Parathyroid adenoma (tissue), 2 donors: Measurements from ENCODE around the gene SPECC1.

Source experiments
- H2AFZ ChIP-seq: fragments of 300-600 bp; sonication (generic); one replicate; pipeline ENCODE4 v1.7.0; 2017; ENCODE audit warnings: antibody characterized with exemption, mild to moderate bottlenecking
- H3K27ac ChIP-seq: fragments of 300-600 bp; sonication (generic); one replicate; pipeline ENCODE4 v1.7.0; 2017
- H3K27me3 ChIP-seq: fragments of 300-600 bp; sonication (generic); one replicate; pipeline ENCODE4 v1.7.0; 2017; ENCODE audit warnings: low read length; ENCODE audit not compliant: control insufficient read depth, insufficient read depth
- H3K36me3 ChIP-seq: fragments of 300-600 bp; sonication (generic); one replicate; pipeline ENCODE4 v1.7.0; 2017; ENCODE audit warnings: low read length; ENCODE audit not compliant: control insufficient read depth, insufficient read depth
- H3K4me1 ChIP-seq: fragments of 300-600 bp; sonication (generic); one replicate; pipeline ENCODE4 v1.7.0; 2017; ENCODE audit warnings: control low read depth
- H3K4me2 ChIP-seq: fragments of 300-600 bp; sonication (generic); one replicate; pipeline ENCODE4 v1.7.0; 2017; ENCODE audit warnings: low read length
- H3K4me3 ChIP-seq: fragments of 300-600 bp; sonication (generic); one replicate; pipeline ENCODE4 v1.7.0; 2017; ENCODE audit warnings: low read depth, low read length
- H3K79me2 ChIP-seq: fragments of 300-600 bp; sonication (generic); one replicate; pipeline ENCODE4 v1.7.0; 2017; ENCODE audit warnings: control low read depth
- H3K9ac ChIP-seq: fragments of 300-600 bp; sonication (generic); one replicate; pipeline ENCODE4 v1.7.0; 2017; ENCODE audit warnings: mild to moderate bottlenecking
- H3K9me3 ChIP-seq: fragments of 300-600 bp; sonication (generic); one replicate; pipeline ENCODE4 v1.7.0; 2017; ENCODE audit warnings: low read length; ENCODE audit not compliant: control insufficient read depth
- CTCF ChIP-seq: fragments of 300-600 bp; sonication (generic); IDR thresholded peaks from one replicate; pipeline ENCODE4 v1.7.0; 2017; ENCODE audit warnings: antibody characterized with exemption, mild to moderate bottlenecking
- donor health status: primary hyperparathyroidism.

SPECC1 gene

GRCh38 chr17:20077978-20078685, 69.0 kb downstream of the SPECC1 start:
- no peaks in the 10 kb centered on the region for H3K36me3 ChIP-seq
- no peak for TF ChIP-seq CTCF
- no peak overlapping the region for H3K9ac ChIP-seq
- H3K27me3 ChIP-seq = no peaks in the 10 kb centered on the region
- H3K27ac ChIP-seq = no peak overlapping the region
- no peak overlapping the region for H2AFZ ChIP-seq
- H3K4me2 ChIP-seq = no peak overlapping the region
- H3K4me3 ChIP-seq = no peak overlapping the region
- peaks cover 2% of the 10 kb centered on the region for H3K4me1 ChIP-seq
- H3K9me3 ChIP-seq = no peaks in the 10 kb centered on the region
- H3K79me2 ChIP-seq = peaks cover 3% of the 10 kb centered on the region

GRCh38 chr17:20080513-20080912, 71.4 kb downstream of the SPECC1 start:
- TF ChIP-seq CTCF = no peak
- H3K79me2 ChIP-seq = peaks cover 3% of the 10 kb centered on the region
- no peaks in the 10 kb centered on the region for H3K36me3 ChIP-seq
- H3K27ac ChIP-seq = no peak overlapping the region
- no peak overlapping the region for H3K4me3 ChIP-seq
- H3K27me3 ChIP-seq = no peaks in the 10 kb centered on the region
- peaks cover 6% of the 10 kb centered on the region for H3K4me1 ChIP-seq
- no peak overlapping the region for H3K9ac ChIP-seq
- H2AFZ ChIP-seq = no peak overlapping the region
- no peaks in the 10 kb centered on the region for H3K9me3 ChIP-seq
- no peak overlapping the region for H3K4me2 ChIP-seq

GRCh38 chr17:20083156-20083859, 74.1 kb downstream of the SPECC1 start:
- Histone ChIP-seq H3K27me3 (no peaks in the 10 kb centered on the region), H3K79me2 (peaks cover 6% of the 10 kb centered on the region), H3K27ac (no peak overlapping the region), H3K4me2 (no peak overlapping the region), H3K4me1 (peaks cover 6% of the 10 kb centered on the region), H3K9me3 (no peaks in the 10 kb centered on the region), H3K9ac (no peak overlapping the region), H2AFZ (no peak overlapping the region), H3K4me3 (no peak overlapping the region), H3K36me3 (no peaks in the 10 kb centered on the region)
- no peak for TF ChIP-seq CTCF

- no peaks in the 10 kb centered on the region for H3K27me3 ChIP-seq
- no peak for TF ChIP-seq CTCF
- no peak overlapping the region for H2AFZ ChIP-seq
- H3K9ac ChIP-seq = no peak overlapping the region
- H3K27ac ChIP-seq = no peak overlapping the region
- H3K4me1 ChIP-seq = peaks cover 6% of the 10 kb centered on the region
- H3K4me3 ChIP-seq = no peak overlapping the region
- peaks cover 3% of the 10 kb centered on the region for H3K79me2 ChIP-seq
- H3K4me2 ChIP-seq = no peak overlapping the region
- H3K9me3 ChIP-seq = no peaks in the 10 kb centered on the region
- no peaks in the 10 kb centered on the region for H3K36me3 ChIP-seq
Measured at GRCh38 chr17:20084621-20085282, 75.6 kb downstream of the SPECC1 start.
